DND-41 (cell line): ENCODE results near the gene NR1I2.

Experiments used
- ATAC-seq: fragments of 200-7000 bp; cut with Tn5 transposase; 3 replicates; pipeline ENCODE4 v1.9.1; 2021; ENCODE audit warnings: low read depth; ENCODE audit not compliant: insufficient read depth
- DNase-seq: peaks from one replicate; pipeline ENCODE4 v3.0.0-alpha.2; 2020
- H2AFZ ChIP-seq: 2 replicates; pipeline ENCODE4 v1.6.0; 2012; ENCODE audit warnings: low read depth, low read length
- H3K27ac ChIP-seq: 2 replicates; pipeline ENCODE4 v1.5.1; 2012; ENCODE audit warnings: low read length, inconsistent platforms
- H3K27me3 ChIP-seq: fragments of 200-600 bp; sonication (generic); 2 replicates; pipeline ENCODE4 v1.6.0; 2012; ENCODE audit warnings: low read length, mild to moderate bottlenecking, inconsistent platforms; ENCODE audit not compliant: insufficient read depth, poor library complexity
- H3K36me3 ChIP-seq: 2 replicates; pipeline ENCODE4 v1.5.1; 2012; ENCODE audit warnings: low read length, inconsistent platforms; ENCODE audit not compliant: insufficient read depth
- H3K4me1 ChIP-seq: 2 replicates; pipeline ENCODE4 v1.5.1; 2012; ENCODE audit warnings: mild to moderate bottlenecking, low read length; ENCODE audit not compliant: insufficient read depth
- H3K4me2 ChIP-seq: 2 replicates; pipeline ENCODE4 v1.6.0; 2012; ENCODE audit warnings: mild to moderate bottlenecking, moderate library complexity, low read length, inconsistent platforms; ENCODE audit not compliant: insufficient read depth
- H3K4me3 ChIP-seq, 2 experiments: fragments of 200-600 bp in 1 of 2; shearing (Covaris generic) in 1 of 2; 2 replicates each; pipeline ENCODE4 v1.5.1; 2012 to 2016; ENCODE audit warnings: inconsistent platforms in 2 of 2, low read length in 2 of 2, mild to moderate bottlenecking in 2 of 2, low read depth in 1 of 2, moderate library complexity in 1 of 2
- H3K79me2 ChIP-seq: 2 replicates; pipeline ENCODE4 v1.6.0; 2012; ENCODE audit warnings: low read length, inconsistent platforms; ENCODE audit not compliant: insufficient read depth
- H3K9ac ChIP-seq: 2 replicates; pipeline ENCODE4 v1.6.0; 2012; ENCODE audit warnings: low read depth, mild to moderate bottlenecking, inconsistent platforms, low read length, moderate library complexity
- H3K9me3 ChIP-seq: 2 replicates; pipeline ENCODE4 v1.5.1; 2012; ENCODE audit warnings: low read length, moderate library complexity, mild to moderate bottlenecking, inconsistent platforms; ENCODE audit not compliant: insufficient read depth, severe bottlenecking
- H4K20me1 ChIP-seq: 2 replicates; pipeline ENCODE4 v1.6.0; 2012; ENCODE audit warnings: low read length; ENCODE audit not compliant: insufficient read depth
- CTCF ChIP-seq: IDR thresholded peaks from 2 replicates; pipeline ENCODE4 v1.5.1; 2012; ENCODE audit warnings: borderline replicate concordance, low read length, moderate library complexity, mild to moderate bottlenecking; ENCODE audit not compliant: poor library complexity, severe bottlenecking; ENCODE audit errors: extremely low read depth
- EZH2 ChIP-seq: IDR thresholded peaks from 3 replicates; pipeline ENCODE4 v1.6.1; 2012; ENCODE audit warnings: borderline replicate concordance, low read depth, mild to moderate bottlenecking, moderate library complexity, low read length, inconsistent platforms; ENCODE audit not compliant: severe bottlenecking

NR1I2 gene

DNA sequence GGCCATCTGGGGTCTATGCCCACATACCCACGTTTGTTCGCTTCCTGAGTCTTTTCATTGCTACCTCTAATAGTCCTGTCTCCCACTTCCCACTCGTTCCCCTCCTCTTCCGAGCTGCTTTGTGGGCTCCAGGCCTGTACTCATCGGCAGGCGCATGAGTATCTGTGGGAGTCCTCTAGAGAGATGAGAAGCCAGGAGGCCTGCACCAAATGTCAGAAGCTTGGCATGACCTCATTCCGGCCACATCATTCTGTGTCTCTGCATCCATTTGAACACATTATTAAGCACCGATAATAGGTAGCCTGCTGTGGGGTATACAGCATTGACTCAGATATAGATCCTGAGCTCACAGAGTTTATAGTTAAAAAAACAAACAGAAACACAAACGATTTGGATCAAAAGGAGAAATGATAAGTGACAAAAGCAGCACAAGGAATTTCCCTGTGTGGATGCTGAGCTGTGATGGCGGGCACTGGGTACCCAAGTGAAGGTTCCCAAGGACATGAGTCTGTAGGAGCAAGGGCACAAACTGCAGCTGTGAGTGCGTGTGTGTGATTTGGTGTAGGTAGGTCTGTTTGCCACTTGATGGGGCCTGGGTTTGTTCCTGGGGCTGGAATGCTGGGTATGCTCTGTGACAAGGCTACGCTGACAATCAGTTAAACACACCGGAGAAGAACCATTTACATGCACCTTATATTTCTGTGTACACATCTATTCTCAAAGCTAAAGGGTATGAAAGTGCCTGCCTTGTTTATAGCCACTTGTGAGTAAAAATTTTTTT lies 35.9 kb downstream of the NR1I2 start:
- no peaks in the 10 kb centered on the region for H4K20me1 ChIP-seq
- H3K4me1 ChIP-seq, result no peaks in the 10 kb centered on the region
- H2AFZ ChIP-seq, result no peak overlapping the region
- H3K4me2 ChIP-seq, result no peak overlapping the region
- H3K27ac ChIP-seq, result no peak overlapping the region
- no peak overlapping the region for H3K9ac ChIP-seq
- TF ChIP-seq EZH2 (no peak), CTCF (no peak)
- DNase-seq (no peak), ATAC-seq (no peak)
- no peaks in the 10 kb centered on the region for H3K27me3 ChIP-seq
- H3K36me3 ChIP-seq, result no peaks in the 10 kb centered on the region
- no peak overlapping the region for H3K4me3 ChIP-seq
- no peaks in the 10 kb centered on the region for H3K79me2 ChIP-seq
- H3K9me3 ChIP-seq, result no peaks in the 10 kb centered on the region

- no peak for TF ChIP-seq EZH2
- no peak for TF ChIP-seq CTCF
These were observed 37.0 kb downstream of the NR1I2 start for GRCh38 chr3:119818937-119819336.

GRCh38 chr3:119819806-119820205 lies 37.9 kb downstream of the NR1I2 start:
- H3K9me3 ChIP-seq, result no peaks in the 10 kb centered on the region

More at GRCh38 chr3:119818937-119819336, 37.0 kb downstream of the NR1I2 start:
- Histone ChIP-seq H3K27ac (no peak overlapping the region), H3K9me3 (no peaks in the 10 kb centered on the region), H2AFZ (no peak overlapping the region), H3K9ac (no peak overlapping the region), H3K27me3 (no peaks in the 10 kb centered on the region), H3K4me3 (no peak overlapping the region), H3K4me1 (no peaks in the 10 kb centered on the region), H3K79me2 (no peaks in the 10 kb centered on the region), H3K4me2 (no peak overlapping the region), H3K36me3 (no peaks in the 10 kb centered on the region), H4K20me1 (no peaks in the 10 kb centered on the region)
- ATAC-seq, result no peak
- DNase-seq, result no peak

More at GRCh38 chr3:119819806-119820205, 37.9 kb downstream of the NR1I2 start:
- H3K4me1 ChIP-seq, result no peaks in the 10 kb centered on the region
- TF ChIP-seq EZH2, result no peak
- TF ChIP-seq CTCF, result no peak
- DNase-seq, result no peak
- no peak overlapping the region for H3K9ac ChIP-seq
- no peaks in the 10 kb centered on the region for H3K79me2 ChIP-seq
- H3K27ac ChIP-seq, result no peak overlapping the region
- 0 out of 2 replicates have a peak, but pooled peaks cover 3% of the 10 kb centered on the region for H4K20me1 ChIP-seq
- H3K4me3 ChIP-seq, result no peak overlapping the region
- no peak overlapping the region for H2AFZ ChIP-seq
- no peaks in the 10 kb centered on the region for H3K27me3 ChIP-seq
- H3K36me3 ChIP-seq, result peaks cover 3% of the 10 kb centered on the region
- H3K4me2 ChIP-seq, result no peak overlapping the region
- no peak for ATAC-seq
